Transverse colon (tissue), 4 donors: Measurements from ENCODE around the gene BHLHE41. TPM values are rescaled to one million over a fixed set of nuclear protein-coding genes. Genes with fewer than 3 reads are reported as not detected.

Experiments
- DNase-seq: peaks from one replicate; pipeline ENCODE4 v3.0.0-alpha.2; 2019
- H3K27ac ChIP-seq, 4 donors: fragments of 200-600 bp; sonication (generic); 2 replicates each; pipeline ENCODE4 v1.5.1; 2016 to 2018; ENCODE audit warnings: inconsistent platforms in 4 of 4
- H3K27me3 ChIP-seq: fragments of 200-600 bp; sonication (generic); 2 replicates; pipeline ENCODE4 v1.5.1; 2017; ENCODE audit warnings: inconsistent platforms
- H3K36me3 ChIP-seq, 4 donors: fragments of 200-600 bp; sonication (generic); 2 replicates each; pipeline ENCODE4 v1.5.1; 2017 to 2019; ENCODE audit warnings: inconsistent platforms in 4 of 4
- H3K4me1 ChIP-seq, 4 donors: fragments of 200-600 bp; sonication (generic); 2 replicates each; pipeline ENCODE4 v1.5.1; 2017 to 2020; ENCODE audit warnings: inconsistent platforms in 4 of 4
- H3K4me3 ChIP-seq, 4 donors: fragments of 200-600 bp; sonication (generic); 1 replicate in 1 of 4; 2 replicates in 3 of 4; pipeline versions ENCODE4 v1.5.1 to v1.6.1; 2017 to 2019; ENCODE audit warnings: inconsistent platforms in 4 of 4
- H3K9me3 ChIP-seq, 2 donors: fragments of 200-600 bp; sonication (generic); 2 replicates each; pipeline ENCODE4 v1.5.1; 2017 to 2019; ENCODE audit warnings: inconsistent platforms in 2 of 2
- EP300 ChIP-seq: sonication (generic); formaldehyde crosslinking; IDR thresholded peaks from one replicate; pipeline ENCODE4 v1.6.1; 2017; ENCODE audit warnings: antibody characterized with exemption, low read depth
- POLR2A ChIP-seq: fragments of 450-650 bp; IDR thresholded peaks from one replicate; pipeline ENCODE4 v1.6.1; 2016; ENCODE audit warnings: antibody characterized with exemption, mild to moderate bottlenecking, moderate library complexity
- POLR2AphosphoS5 ChIP-seq, 3 donors: sonication (generic); formaldehyde crosslinking; IDR thresholded peaks; one replicate each; pipeline ENCODE4 v1.6.1; 2016; ENCODE audit warnings: antibody characterized with exemption in 3 of 3
- WGBS, 2 donors: methylation state at CpG; one replicate each; pipeline ENCODE4 v1.1.5; 2018; ENCODE audit warnings: low coverage in 1 of 2; 5-methylcytosine and 5-hydroxymethylcytosine counted together
- in situ Hi-C, 4 donors: fragments of 200-750 bp; cut with MboI; loops; one replicate each; pipeline versions ENCODE4 v1.15.0 to v1.15.1; 2017; ENCODE audit warnings: low sequenced_read_pairs in 3 of 4, low pct_ligation_motif_present in 1 of 4, low pct_unique_long_range_greater_than_20kb in 1 of 4
- intact Hi-C: fragments of 100-400 bp; cut with DNase I; formaldehyde crosslinking; loops from one replicate; pipeline ENCODE4 v1.15.1; 2023; ENCODE audit warnings: low total_unique reads
- total RNA-seq, 4 donors: library from RNA; depleted of rRNA; stranded (reverse); fragments of >200 nt; gene quantifications; one replicate each; pipeline ENCODE4 v1.1.0, GENCODE V29; 2016
- TF ChIP-seq, protein P1 (sequence below), 5 experiments: fragments of 200-600 bp in 3 of 5; fragments of 450-650 bp in 2 of 5; sonication (generic) in 3 of 5; IDR thresholded peaks; 1 replicate in 2 of 5; 2 replicates in 3 of 5; pipeline ENCODE4 v1.5.1; 2016 to 2017; ENCODE audit warnings: antibody characterized with exemption in 5 of 5, inconsistent platforms in 3 of 5, mild to moderate bottlenecking in 2 of 5, moderate library complexity in 1 of 5

BHLHE41 gene
- total RNA-seq, 4 donors from 2014 or later, result 12.2 to 22.8 (median 18.1) TPM; not detected in 1

DNA sequence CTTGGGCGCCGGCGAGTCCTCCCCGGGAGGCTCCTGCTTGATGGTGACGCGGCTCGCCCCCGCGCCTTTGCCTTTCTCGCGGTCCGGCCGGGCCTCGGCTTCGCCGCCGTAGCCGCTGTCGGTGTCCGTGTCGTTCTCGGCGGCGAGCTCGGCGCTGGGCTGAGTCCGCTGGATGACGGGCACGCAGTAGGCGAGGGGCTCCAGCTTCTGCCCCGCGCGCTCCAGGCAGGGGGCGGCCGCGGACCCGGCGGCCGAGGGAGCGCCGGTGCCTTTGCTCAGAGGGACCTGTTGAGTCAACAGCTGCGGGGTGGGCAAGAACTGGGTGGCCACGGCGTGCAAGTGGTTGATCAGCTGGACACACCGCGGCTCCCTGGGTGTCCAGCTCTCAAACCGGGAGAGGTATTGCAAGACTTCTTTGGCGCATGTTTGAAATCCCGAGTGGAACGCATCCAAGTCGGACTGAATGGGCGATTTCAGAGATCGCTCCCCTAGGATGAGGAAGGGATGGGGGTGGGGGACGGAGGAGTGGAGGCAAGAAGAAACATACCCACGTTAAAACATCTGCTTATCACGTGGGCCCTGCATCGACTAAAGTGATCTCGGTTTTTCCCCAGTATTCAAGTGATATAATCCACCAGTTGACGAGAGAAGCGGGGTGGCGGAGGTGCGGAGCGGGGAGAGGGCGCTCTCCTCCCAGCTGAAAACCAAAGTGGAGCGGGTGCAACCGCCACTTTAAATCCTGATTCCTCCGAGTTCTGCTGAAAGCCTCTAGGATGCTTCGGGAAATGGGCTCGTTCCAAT lies 2.0 kb downstream of the BHLHE41 start:
- Histone ChIP-seq H3K4me3 (peak overlapping the region; percentile 25 to 72 (median 56)), H3K36me3 (no peaks in the 10 kb centered on the region), H3K27ac (peak overlapping the region; percentile 86 to 96 (median 90)), H3K4me1 (peaks cover 11 to 53% (median 26%) of the 10 kb centered on the region in 4 donors), H3K27me3 (peaks cover 48% of the 10 kb centered on the region), H3K9me3 (no peaks in the 10 kb centered on the region)
- DNase-seq, result peak; percentile 75
- in situ Hi-C loops, result loop anchor here in 3 of 4 donors (25.0 kb wide), 2 partner anchors 289 to 514 kb away; no protein-coding TSS in a partner anchor
- WGBS, 2 donors, result 0 to 3% methylated on average over 6 to 69 of the region's 69 CpGs
- intact Hi-C loops, result loop anchor here (5.0 kb wide), 1 partner anchor 74 kb away; the partner anchor contains the start of gene SSPN
- TF ChIP-seq POLR2A, result peak; percentile 46
- no peak for TF ChIP-seq EP300
- TF ChIP-seq, protein P1, sequence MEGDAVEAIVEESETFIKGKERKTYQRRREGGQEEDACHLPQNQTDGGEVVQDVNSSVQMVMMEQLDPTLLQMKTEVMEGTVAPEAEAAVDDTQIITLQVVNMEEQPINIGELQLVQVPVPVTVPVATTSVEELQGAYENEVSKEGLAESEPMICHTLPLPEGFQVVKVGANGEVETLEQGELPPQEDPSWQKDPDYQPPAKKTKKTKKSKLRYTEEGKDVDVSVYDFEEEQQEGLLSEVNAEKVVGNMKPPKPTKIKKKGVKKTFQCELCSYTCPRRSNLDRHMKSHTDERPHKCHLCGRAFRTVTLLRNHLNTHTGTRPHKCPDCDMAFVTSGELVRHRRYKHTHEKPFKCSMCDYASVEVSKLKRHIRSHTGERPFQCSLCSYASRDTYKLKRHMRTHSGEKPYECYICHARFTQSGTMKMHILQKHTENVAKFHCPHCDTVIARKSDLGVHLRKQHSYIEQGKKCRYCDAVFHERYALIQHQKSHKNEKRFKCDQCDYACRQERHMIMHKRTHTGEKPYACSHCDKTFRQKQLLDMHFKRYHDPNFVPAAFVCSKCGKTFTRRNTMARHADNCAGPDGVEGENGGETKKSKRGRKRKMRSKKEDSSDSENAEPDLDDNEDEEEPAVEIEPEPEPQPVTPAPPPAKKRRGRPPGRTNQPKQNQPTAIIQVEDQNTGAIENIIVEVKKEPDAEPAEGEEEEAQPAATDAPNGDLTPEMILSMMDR (IDR thresholded peaks at IDR 0.05), result peak in 4 of 5 experiments; percentile 11 to 25 (median 15)
- peak in 2 of 3 donors; percentile 13 to 47 for TF ChIP-seq POLR2AphosphoS5 (IDR thresholded peaks at IDR 0.05)

GRCh38 chr12:26122061-26122680 lies 2.7 kb downstream of the BHLHE41 start:
- peaks cover 10 to 54% (median 25%) of the 10 kb centered on the region in 4 donors for H3K4me1 ChIP-seq
- in situ Hi-C loops (loop anchor here in 3 of 4 donors (25.0 kb wide), 2 partner anchors 290 to 515 kb away; no protein-coding TSS in a partner anchor), intact Hi-C loops (loop anchor here (5.0 kb wide), 1 partner anchor 75 kb away; the partner anchor contains the start of gene SSPN)
- peak overlapping the region; percentile 86 to 96 (median 90) for H3K27ac ChIP-seq
- no peaks in the 10 kb centered on the region for H3K36me3 ChIP-seq
- DNase-seq, result no peak
- WGBS, 2 donors, result 0% methylated on average over 60 of the region's 88 CpGs; no CpG with 5 or more reads in 1 of the 2 donors
- peak overlapping the region; percentile 25 to 72 (median 52) for H3K4me3 ChIP-seq
- H3K27me3 ChIP-seq, result peaks cover 41% of the 10 kb centered on the region
- no peaks in the 10 kb centered on the region for H3K9me3 ChIP-seq
- TF ChIP-seq POLR2A (no peak), POLR2AphosphoS5 (IDR thresholded peaks at IDR 0.05) (no peak), EP300 (no peak)
- TF ChIP-seq, protein P1 (IDR thresholded peaks at IDR 0.05), result no peak

- in situ Hi-C loops (loop anchor here in 3 of 4 donors (25.0 kb wide), 2 partner anchors 291 to 516 kb away; no protein-coding TSS in a partner anchor), intact Hi-C loops (loop anchor here (5.0 kb wide), 1 partner anchor 76 kb away; the partner anchor contains the start of gene SSPN)
- H3K9me3 ChIP-seq, result no peaks in the 10 kb centered on the region
- H3K27ac ChIP-seq, result peak overlapping the region; percentile 86 to 96 (median 90)
- TF ChIP-seq POLR2A (peak; percentile 16), EP300 (no peak)
- TF ChIP-seq, protein P1 (IDR thresholded peaks at IDR 0.05), result no peak
- 39 to 53% methylated on average over 12 to 15 of the region's 15 CpGs for WGBS, 2 donors
- H3K4me1 ChIP-seq, result peaks cover 5 to 49% (median 22%) of the 10 kb centered on the region in 4 donors
- DNase-seq, result no peak
- peak overlapping the region; percentile 25 to 72 (median 52) for H3K4me3 ChIP-seq
- no peaks in the 10 kb centered on the region for H3K36me3 ChIP-seq
- H3K27me3 ChIP-seq, result peaks cover 36% of the 10 kb centered on the region
Measured at GRCh38 chr12:26121323-26122060, 3.3 kb downstream of the BHLHE41 start.
